ENCODE data around the gene AAK1.

Gene AAK1

GRCh38 chr2:69549421-69549820 lies 94.1 kb downstream of the AAK1 start:
- TF ChIP-seq CTCF (IDR thresholded peaks at IDR 0.05; ENCODE audit: low read depth, low read length) = no peak
- DNase-seq (ENCODE audit: extremely low read depth, low read depth) = no peak

GRCh38 chr2:69547984-69548715 lies 95.4 kb downstream of the AAK1 start:
- no peak for TF ChIP-seq CTCF (IDR thresholded peaks at IDR 0.05; ENCODE audit: low read depth, low read length)
- DNase-seq (ENCODE audit: extremely low read depth, low read depth) = no peak

- TF ChIP-seq CTCF (IDR thresholded peaks at IDR 0.05; ENCODE audit: low read depth, low read length) = no peak
Measured at GRCh38 chr2:69546646-69547045, 96.9 kb downstream of the AAK1 start.

GRCh38 chr2:69545477-69545932 lies 98.0 kb downstream of the AAK1 start:
- TF ChIP-seq CTCF (IDR thresholded peaks at IDR 0.05; ENCODE audit: low read depth, low read length) = no peak
- no peak for DNase-seq (ENCODE audit: extremely low read depth, low read depth)

More at GRCh38 chr2:69546646-69547045, 96.9 kb downstream of the AAK1 start:
- DNase-seq (ENCODE audit: extremely low read depth, low read depth) = no peak

- TF ChIP-seq CTCF (IDR thresholded peaks at IDR 0.05; ENCODE audit: low read depth, low read length) = no peak
- no peak for DNase-seq (ENCODE audit: extremely low read depth, low read depth)
Measured at GRCh38 chr2:69544951-69545350, 98.6 kb downstream of the AAK1 start.

- no peak for DNase-seq (ENCODE audit: extremely low read depth, low read depth)
- no peak for TF ChIP-seq CTCF (IDR thresholded peaks at IDR 0.05; ENCODE audit: low read depth, low read length)
Measured at GRCh38 chr2:69539549-69539908, 104.0 kb downstream of the AAK1 start.

- DNase-seq (ENCODE audit: extremely low read depth, low read depth) = no peak
Measured at GRCh38 chr2:69538872-69539548, 104.5 kb downstream of the AAK1 start.

More at GRCh38 chr2:69538872-69539548, 104.5 kb downstream of the AAK1 start:
- TF ChIP-seq CTCF (IDR thresholded peaks at IDR 0.05; ENCODE audit: low read depth, low read length) = no peak
